Ovary (tissue), 9 donors: ENCODE measurements around the gene ADAMTS2. TPM values are rescaled to one million over a fixed set of nuclear protein-coding genes. Genes with fewer than 3 reads are reported as not detected.

ENCODE experiments used
- DNase-seq, 5 donors: peaks; one replicate each; pipeline ENCODE4 v3.0.0-alpha.2; 2019 to 2020
- H3K27ac ChIP-seq, 2 donors: fragments of 200-600 bp; one replicate each; pipeline versions ENCODE4 v1.5.1 to v1.8.0; 2019 to 2022
- H3K27me3 ChIP-seq: fragments of 200-600 bp; one replicate; pipeline ENCODE4 v1.8.0; 2022
- H3K36me3 ChIP-seq: fragments of 200-600 bp; sonication (generic); one replicate; pipeline ENCODE4 v1.5.1; 2019
- H3K4me1 ChIP-seq: one replicate; pipeline ENCODE4 v1.8.1; 2013; ENCODE audit warnings: mild to moderate bottlenecking, moderate library complexity; ENCODE audit not compliant: insufficient read depth
- H3K4me3 ChIP-seq: fragments of 200-600 bp; sonication (generic); one replicate; pipeline ENCODE4 v1.5.1; 2017
- H3K9me3 ChIP-seq, 2 donors: fragments of 200-600 bp in 1 of 2; sonication (generic) in 1 of 2; one replicate each; pipeline versions ENCODE4 v1.5.1 to v1.8.1; 2013 to 2019; ENCODE audit warnings: mild to moderate bottlenecking in 1 of 2, moderate library complexity in 1 of 2
- EP300 ChIP-seq: sonication (generic); formaldehyde crosslinking; IDR thresholded peaks from one replicate; pipeline ENCODE4 v1.6.1; 2017; ENCODE audit warnings: antibody characterized with exemption
- POLR2A ChIP-seq: fragments of 450-650 bp; IDR thresholded peaks from one replicate; pipeline ENCODE4 v1.6.1; 2017; ENCODE audit warnings: antibody characterized with exemption, mild to moderate bottlenecking, moderate library complexity
- WGBS, 3 donors: extraction: QIAGEN DNeasy Blood & Tissue Kit in 1 of 3; methylation state at CpG; one replicate each; pipeline versions ENCODE4 v1.1.5 to v1.1.7; 2013 to 2017; 5-methylcytosine and 5-hydroxymethylcytosine counted together
- intact Hi-C, 4 donors: fragments of 100-400 bp; cut with DNase I; formaldehyde crosslinking; loops; one replicate each; pipeline versions ENCODE4 v1.11.0 to v1.15.1; 2022 to 2023
- polyA plus RNA-seq, 2 donors: library from polyadenylated mRNA; stranded (reverse); fragments of 200-250 nt in 1 of 2; fragments of 350-450 nt in 1 of 2; fragmentation: Illumina TruSeq in 1 of 2; extraction: RNeasy Lipid Tissue Mini Kit (QIAGEN cat#74804) in 1 of 2; gene quantifications; one replicate each; pipeline ENCODE4 v1.2.3, GENCODE V29; 2013 to 2014
- total RNA-seq, 7 donors: library from RNA; depleted of rRNA in 2 of 7; stranded (reverse); fragments of >200 nt in 2 of 7; fragmentation: NEBNext Ultra II Directional in 3 of 7; extraction: Animal tissue kit (Norgen Biotek cat#: 25700) in 3 of 7; gene quantifications; one replicate each; pipeline versions ENCODE4 v1.1.0 to v1.2.4, GENCODE V29; 2016 to 2023
- TF ChIP-seq, protein P1 (sequence below), 3 donors: fragments of 450-650 bp in 2 of 3; fragments of 200-600 bp in 1 of 3; IDR thresholded peaks; one replicate each; pipeline versions ENCODE4 v1.5.1 to v1.8.0; 2016 to 2022; ENCODE audit warnings: antibody characterized with exemption in 3 of 3, mild to moderate bottlenecking in 1 of 3
- donor health status: DM: no; HTN: no; CAD: no; lungs with moderate emphysema.
- donor health status: DM: no; HTN: no; CAD: no.
- donor health status: Bipolar disorder and iron deficiency.
- donor health status: DM: yes; HTN: yes; CAD: no.
- donor health status: DM: no; HTN: no; CAD: no.
- donor health status: DM: yes; HTN: yes; CAD: no.

The ADAMTS2 gene
- total and polyA plus RNA-seq, 9 donors, result 7.9 to 31.8 (median 11.5) TPM

DNA sequence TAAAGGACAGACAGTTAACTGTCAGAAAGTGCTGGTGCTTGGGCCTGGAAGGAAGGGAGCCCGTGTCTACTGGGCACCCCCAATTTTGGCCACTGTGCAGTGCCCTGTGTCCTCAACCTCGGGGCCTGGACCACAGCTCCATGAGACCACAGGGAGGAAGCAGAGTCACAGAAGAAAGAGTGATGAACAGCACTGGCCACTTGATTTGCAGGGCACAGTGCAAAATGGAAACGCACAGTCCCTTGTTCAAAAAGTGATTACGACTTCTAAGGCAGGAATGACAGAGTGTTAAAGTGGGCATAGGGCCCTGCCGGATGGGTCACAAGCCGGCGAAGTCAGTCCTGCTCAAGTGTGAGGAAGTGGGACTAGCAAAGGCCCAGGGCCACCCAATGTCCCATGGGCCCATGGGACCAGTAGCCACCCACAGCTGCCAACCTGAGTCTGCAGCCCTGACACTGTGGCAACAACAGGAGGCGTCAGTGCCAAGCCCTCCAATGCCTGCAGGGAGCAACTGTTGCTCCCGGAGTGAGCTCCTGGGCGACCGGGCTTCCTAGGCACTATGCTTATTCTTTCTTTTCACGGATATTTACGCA lies 85.4 kb downstream of the ADAMTS2 start:
- H3K27me3 ChIP-seq, result no peaks in the 10 kb centered on the region
- no peak overlapping the region for H3K4me3 ChIP-seq
- H3K4me1 ChIP-seq, result peaks cover 28% of the 10 kb centered on the region
- intact Hi-C loops, result no loop called here
- no peaks in the 10 kb centered on the region for H3K36me3 ChIP-seq
- H3K27ac ChIP-seq, result peak overlapping the region in 1 of 2 donors; percentile 4
- WGBS, 3 donors, result 88 to 91% (median 89%) methylated on average over 13 of the region's 13 CpGs
- H3K9me3 ChIP-seq, result no peaks in the 10 kb centered on the region
- no peak for TF ChIP-seq EP300
- TF ChIP-seq, protein P1, sequence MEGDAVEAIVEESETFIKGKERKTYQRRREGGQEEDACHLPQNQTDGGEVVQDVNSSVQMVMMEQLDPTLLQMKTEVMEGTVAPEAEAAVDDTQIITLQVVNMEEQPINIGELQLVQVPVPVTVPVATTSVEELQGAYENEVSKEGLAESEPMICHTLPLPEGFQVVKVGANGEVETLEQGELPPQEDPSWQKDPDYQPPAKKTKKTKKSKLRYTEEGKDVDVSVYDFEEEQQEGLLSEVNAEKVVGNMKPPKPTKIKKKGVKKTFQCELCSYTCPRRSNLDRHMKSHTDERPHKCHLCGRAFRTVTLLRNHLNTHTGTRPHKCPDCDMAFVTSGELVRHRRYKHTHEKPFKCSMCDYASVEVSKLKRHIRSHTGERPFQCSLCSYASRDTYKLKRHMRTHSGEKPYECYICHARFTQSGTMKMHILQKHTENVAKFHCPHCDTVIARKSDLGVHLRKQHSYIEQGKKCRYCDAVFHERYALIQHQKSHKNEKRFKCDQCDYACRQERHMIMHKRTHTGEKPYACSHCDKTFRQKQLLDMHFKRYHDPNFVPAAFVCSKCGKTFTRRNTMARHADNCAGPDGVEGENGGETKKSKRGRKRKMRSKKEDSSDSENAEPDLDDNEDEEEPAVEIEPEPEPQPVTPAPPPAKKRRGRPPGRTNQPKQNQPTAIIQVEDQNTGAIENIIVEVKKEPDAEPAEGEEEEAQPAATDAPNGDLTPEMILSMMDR (IDR thresholded peaks at IDR 0.05), result no peak
- no peak for TF ChIP-seq POLR2A
- DNase-seq, result peak in 1 of 5 donors; percentile 12

- H3K27me3 ChIP-seq, result no peaks in the 10 kb centered on the region
- peaks cover 25% of the 10 kb centered on the region for H3K4me1 ChIP-seq
- H3K4me3 ChIP-seq, result no peak overlapping the region
- no peaks in the 10 kb centered on the region for H3K9me3 ChIP-seq
- TF ChIP-seq POLR2A (no peak), EP300 (no peak)
- TF ChIP-seq, protein P1 (IDR thresholded peaks at IDR 0.05), result no peak
- WGBS, 3 donors, result 54 to 63% (median 59%) methylated on average over 26 of the region's 26 CpGs
- H3K36me3 ChIP-seq, result no peaks in the 10 kb centered on the region
- peak overlapping the region in 1 of 2 donors; percentile 62 for H3K27ac ChIP-seq
- intact Hi-C loops, result no loop called here
- DNase-seq, result peak; percentile 30 to 76 (median 60)
These were observed 86.1 kb downstream of the ADAMTS2 start for GRCh38 chr5:179258922-179259730.

- WGBS, 3 donors, result 61 to 77% (median 62%) methylated on average over 22 to 23 of the region's 23 CpGs
- Histone ChIP-seq H3K9me3 (no peaks in the 10 kb centered on the region), H3K27me3 (no peaks in the 10 kb centered on the region), H3K4me1 (peaks cover 25% of the 10 kb centered on the region), H3K4me3 (no peak overlapping the region), H3K27ac (peak overlapping the region; percentile 44 to 62), H3K36me3 (no peaks in the 10 kb centered on the region)
- peak in 2 of 5 donors; percentile 19 to 36 for DNase-seq
- intact Hi-C loops, result no loop called here
- TF ChIP-seq EP300, result no peak
- TF ChIP-seq, protein P1 (IDR thresholded peaks at IDR 0.05), result no peak
These were observed 87.0 kb downstream of the ADAMTS2 start for GRCh38 chr5:179258001-179258921.

DNA sequence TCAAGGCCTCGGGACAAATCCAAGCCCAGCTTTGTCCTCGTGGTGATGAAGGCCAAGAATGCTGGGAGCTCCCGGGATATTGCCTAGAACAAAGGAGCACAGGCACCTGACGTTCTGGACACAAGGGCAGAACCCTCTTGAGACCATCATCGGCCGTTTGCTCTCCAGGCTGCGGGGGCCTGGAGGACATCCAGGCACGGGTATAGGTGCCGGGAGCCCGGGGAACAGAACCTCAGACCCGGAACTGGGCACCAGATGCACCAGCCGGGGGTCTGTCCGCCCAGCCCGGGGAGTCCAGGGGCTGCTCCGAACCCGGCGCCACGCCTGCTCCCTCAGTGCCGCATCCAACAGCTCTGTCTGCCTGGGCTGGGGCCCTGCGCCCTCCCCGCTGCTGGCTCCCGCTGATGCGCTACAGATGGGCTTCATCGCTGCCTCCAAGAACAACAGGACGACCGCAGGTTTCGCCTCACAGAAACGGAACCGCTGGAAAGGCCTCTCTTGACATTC lies 88.0 kb downstream of the ADAMTS2 start:
- peak in 4 of 5 donors; percentile 37 to 67 (median 54) for DNase-seq
- H3K4me3 ChIP-seq, result no peak overlapping the region
- peaks cover 25% of the 10 kb centered on the region for H3K4me1 ChIP-seq
- 27 to 65% (median 51%) methylated on average over 25 to 29 of the region's 29 CpGs for WGBS, 3 donors
- no peaks in the 10 kb centered on the region for H3K36me3 ChIP-seq
- intact Hi-C loops, result no loop called here
- no peaks in the 10 kb centered on the region for H3K27me3 ChIP-seq
- TF ChIP-seq POLR2A, result no peak
- TF ChIP-seq EP300, result no peak
- TF ChIP-seq, protein P1 (IDR thresholded peaks at IDR 0.05), result no peak
- H3K9me3 ChIP-seq, result no peaks in the 10 kb centered on the region
- peak overlapping the region; percentile 46 to 62 for H3K27ac ChIP-seq
